Glutamatergic neuron (in vitro differentiated cells): ENCODE measurements around the gene PPP6R2. TPM values are rescaled to one million over a fixed set of nuclear protein-coding genes. Genes with fewer than 3 reads are reported as not detected.

Experiments used
- DNase-seq: peaks from one replicate; pipeline ENCODE4 v3.0.0; 2022
- H3K27ac Mint-ChIP-seq: one replicate; pipeline ENCODE4 v1.8.0; 2020; ENCODE audit warnings: mild to moderate bottlenecking, mixed read lengths, inconsistent platforms; ENCODE audit not compliant: unreplicated experiment
- H3K27me3 Mint-ChIP-seq: one replicate; pipeline ENCODE4 v1.8.0; 2020; ENCODE audit warnings: mild to moderate bottlenecking, moderate library complexity, mixed read lengths, inconsistent platforms; ENCODE audit not compliant: unreplicated experiment
- H3K36me3 Mint-ChIP-seq: one replicate; pipeline ENCODE4 v1.8.0; 2020; ENCODE audit warnings: mild to moderate bottlenecking, mixed read lengths, inconsistent platforms; ENCODE audit not compliant: unreplicated experiment
- H3K4me1 Mint-ChIP-seq: one replicate; pipeline ENCODE4 v1.8.0; 2020; ENCODE audit warnings: mild to moderate bottlenecking, low read depth, mixed read lengths, inconsistent platforms; ENCODE audit not compliant: unreplicated experiment
- H3K4me3 Mint-ChIP-seq: one replicate; pipeline ENCODE4 v1.8.0; 2020; ENCODE audit warnings: mild to moderate bottlenecking, mixed read lengths, inconsistent platforms; ENCODE audit not compliant: unreplicated experiment
- H3K9me3 Mint-ChIP-seq: one replicate; pipeline ENCODE4 v1.8.0; 2020; ENCODE audit warnings: mild to moderate bottlenecking, moderate library complexity, mixed read lengths, inconsistent platforms; ENCODE audit not compliant: unreplicated experiment
- total RNA-seq: library from RNA; stranded (reverse); fragmentation: NEBNext Ultra II Directional; extraction: Animal tissue kit (Norgen Biotek cat#: 25700); gene quantifications from one replicate; pipeline ENCODE4 v1.2.1, GENCODE V29; 2021; ENCODE audit not compliant: unreplicated experiment
- TF ChIP-seq, protein P1 (sequence below): fragments of 200-600 bp; sonication (generic); IDR thresholded peaks from one replicate; pipeline ENCODE4 v1.5.0; 2021; ENCODE audit not compliant: partially characterized antibody, unreplicated experiment

The PPP6R2 gene
- total RNA-seq, 1 donor from 2014 or later, result 122 TPM

DNA sequence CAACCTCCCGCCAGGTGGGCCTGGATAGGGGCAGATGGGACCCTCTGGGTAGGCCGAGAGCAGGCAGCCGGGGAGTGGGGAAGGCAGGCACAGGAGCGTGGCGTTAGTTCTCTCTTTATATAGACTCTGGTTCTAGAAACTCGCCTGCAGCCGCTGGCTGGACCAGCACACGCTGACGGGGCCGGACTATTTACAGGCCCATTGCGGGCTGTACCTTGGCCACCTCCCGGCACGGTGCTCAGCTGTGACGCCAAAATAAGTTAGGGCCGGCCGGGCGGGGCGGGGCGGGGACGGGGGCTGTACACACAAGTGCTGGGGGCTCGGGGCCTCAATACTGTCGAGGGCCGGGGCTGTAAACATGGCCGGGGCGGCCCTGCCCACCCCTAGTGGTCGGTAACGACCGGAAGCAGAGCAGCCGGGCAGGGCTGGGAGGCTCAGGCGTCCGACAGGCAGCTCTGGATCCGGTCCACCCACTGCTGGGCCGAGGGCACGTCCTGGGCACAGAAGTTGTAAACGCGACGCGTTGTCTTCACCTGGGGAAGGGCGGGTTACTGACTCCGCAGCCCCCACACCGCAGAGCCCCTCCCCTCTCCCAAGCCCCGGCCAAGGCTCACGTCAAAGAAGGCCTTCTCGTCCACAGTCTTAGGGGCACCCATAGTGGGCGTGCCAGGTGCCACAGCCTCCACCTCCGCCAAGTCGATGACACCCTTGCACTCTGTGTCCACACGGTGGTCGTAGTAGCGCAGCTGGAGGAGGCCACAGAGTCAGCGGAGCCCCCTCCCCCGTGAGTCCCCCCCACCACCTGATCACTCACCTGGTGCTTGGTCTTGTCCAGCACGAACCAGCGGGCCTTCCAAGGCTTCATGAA is 103.8 kb downstream of the PPP6R2 start:
- no peaks in the 10 kb centered on the region for H3K36me3 Mint-ChIP-seq

DNA sequence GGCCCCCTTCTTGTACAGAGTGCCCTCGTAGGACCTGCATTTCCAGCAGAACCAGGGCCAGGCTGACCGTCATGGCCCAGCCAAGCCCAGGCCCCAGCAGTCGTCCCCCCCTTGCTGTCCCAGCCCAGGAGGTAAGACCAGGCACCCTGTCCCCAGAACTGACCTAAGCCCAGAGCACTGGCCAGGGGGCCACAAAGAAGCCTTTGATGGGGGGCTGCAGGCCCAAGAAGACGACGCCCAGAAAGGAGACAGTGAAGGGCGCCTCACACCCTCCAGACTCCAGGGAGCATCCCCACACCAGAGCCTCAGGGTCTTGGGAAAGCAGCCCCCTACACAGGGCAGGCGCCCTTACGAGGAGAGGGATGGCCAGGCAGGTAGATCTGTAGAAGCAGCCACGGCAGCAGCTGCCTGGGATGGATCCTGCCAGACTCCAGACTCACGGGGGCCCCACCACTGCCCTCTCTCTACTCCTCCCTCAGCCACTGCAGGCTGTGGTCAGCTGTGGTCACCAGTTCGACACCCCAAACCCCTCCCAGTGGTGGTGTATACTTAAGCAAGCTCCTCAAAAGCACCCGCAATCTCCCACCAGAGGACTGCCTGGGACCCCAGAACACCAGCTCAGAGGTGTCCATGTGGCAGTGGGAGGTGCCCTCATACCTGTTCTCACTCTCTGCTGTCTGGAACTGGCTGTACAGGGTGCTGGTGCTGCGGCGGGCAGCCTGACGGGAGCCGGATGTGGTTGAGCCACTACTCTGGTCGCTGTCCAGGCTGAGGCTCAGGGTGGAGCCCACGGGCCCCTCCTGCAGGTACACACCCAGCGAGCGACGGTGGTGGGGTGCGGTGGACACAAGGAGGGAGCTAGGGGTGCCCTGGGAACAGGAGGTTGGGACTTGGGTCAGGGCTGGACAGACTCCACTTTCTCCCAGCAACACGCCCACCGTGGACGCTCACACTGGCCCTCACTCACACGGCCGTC is 104.7 kb downstream of the PPP6R2 start:
- Mint-ChIP-seq H3K4me3 (no peak overlapping the region), H3K27me3 (peaks cover 34% of the 10 kb centered on the region), H3K4me1 (peaks cover 8% of the 10 kb centered on the region), H3K27ac (peak overlapping the region; percentile 54), H3K9me3 (peaks cover 37% of the 10 kb centered on the region), H3K36me3 (no peaks in the 10 kb centered on the region)
- DNase-seq, result peak; percentile 12
- TF ChIP-seq, protein P1, sequence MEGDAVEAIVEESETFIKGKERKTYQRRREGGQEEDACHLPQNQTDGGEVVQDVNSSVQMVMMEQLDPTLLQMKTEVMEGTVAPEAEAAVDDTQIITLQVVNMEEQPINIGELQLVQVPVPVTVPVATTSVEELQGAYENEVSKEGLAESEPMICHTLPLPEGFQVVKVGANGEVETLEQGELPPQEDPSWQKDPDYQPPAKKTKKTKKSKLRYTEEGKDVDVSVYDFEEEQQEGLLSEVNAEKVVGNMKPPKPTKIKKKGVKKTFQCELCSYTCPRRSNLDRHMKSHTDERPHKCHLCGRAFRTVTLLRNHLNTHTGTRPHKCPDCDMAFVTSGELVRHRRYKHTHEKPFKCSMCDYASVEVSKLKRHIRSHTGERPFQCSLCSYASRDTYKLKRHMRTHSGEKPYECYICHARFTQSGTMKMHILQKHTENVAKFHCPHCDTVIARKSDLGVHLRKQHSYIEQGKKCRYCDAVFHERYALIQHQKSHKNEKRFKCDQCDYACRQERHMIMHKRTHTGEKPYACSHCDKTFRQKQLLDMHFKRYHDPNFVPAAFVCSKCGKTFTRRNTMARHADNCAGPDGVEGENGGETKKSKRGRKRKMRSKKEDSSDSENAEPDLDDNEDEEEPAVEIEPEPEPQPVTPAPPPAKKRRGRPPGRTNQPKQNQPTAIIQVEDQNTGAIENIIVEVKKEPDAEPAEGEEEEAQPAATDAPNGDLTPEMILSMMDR, result no peak

More for the DNA sequence above, 103.8 kb downstream of the PPP6R2 start:
- Mint-ChIP-seq H3K4me1 (peaks cover 8% of the 10 kb centered on the region), H3K27ac (no peak overlapping the region), H3K9me3 (peaks cover 38% of the 10 kb centered on the region), H3K4me3 (no peak overlapping the region), H3K27me3 (peaks cover 37% of the 10 kb centered on the region)
- TF ChIP-seq, protein P1, result no peak
- DNase-seq, result no peak

DNA sequence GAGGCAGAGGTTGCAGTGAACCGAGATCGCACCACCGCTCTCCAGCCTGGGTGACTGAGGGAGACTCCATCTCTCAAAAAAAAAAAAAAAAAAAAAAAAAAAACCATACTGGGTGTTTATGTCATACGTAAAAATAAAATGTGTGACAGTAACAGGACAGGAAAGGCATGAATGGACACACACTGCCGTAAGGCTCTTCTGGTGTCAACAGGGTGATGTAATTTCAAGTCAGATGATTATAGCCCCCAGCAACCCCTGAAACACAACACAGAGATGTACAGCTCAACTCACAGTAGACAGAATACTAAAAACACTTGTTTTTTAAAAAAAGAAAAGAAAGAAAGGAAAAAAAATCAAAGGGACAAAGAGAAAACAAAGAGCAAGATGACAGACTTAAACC is 109.5 kb downstream of the PPP6R2 start:
- TF ChIP-seq, protein P1, result no peak
- Mint-ChIP-seq H3K9me3 (peaks cover 16% of the 10 kb centered on the region), H3K4me3 (no peak overlapping the region), H3K36me3 (peaks cover 3% of the 10 kb centered on the region), H3K4me1 (peaks cover 4% of the 10 kb centered on the region), H3K27ac (no peak overlapping the region), H3K27me3 (peaks cover 13% of the 10 kb centered on the region)
- DNase-seq, result no peak

DNA sequence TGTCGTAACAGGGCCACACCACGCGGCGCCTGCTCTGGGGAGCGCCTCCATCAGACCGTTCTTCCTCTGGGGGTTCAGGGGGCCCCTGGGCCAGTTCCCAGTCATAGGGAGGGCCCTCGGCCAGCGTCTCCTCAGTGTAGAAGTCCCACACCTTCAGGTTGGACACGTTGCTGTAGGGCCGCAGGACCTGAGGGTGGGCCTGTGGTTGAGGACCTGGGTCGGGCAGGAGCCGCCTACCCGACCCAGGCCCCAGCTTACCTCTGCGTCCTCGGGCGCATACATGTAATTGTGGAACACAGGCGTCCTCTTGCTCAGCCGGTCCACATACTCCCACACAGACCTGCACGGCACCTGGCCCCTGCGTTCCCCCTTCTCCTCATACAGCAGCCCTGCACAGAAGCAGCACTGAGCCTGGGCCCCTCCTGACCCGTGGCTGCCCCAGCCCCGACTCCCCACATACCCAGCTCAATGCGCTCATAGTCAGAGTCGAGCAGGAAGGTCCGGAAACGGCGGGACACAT is 111.5 kb downstream of the PPP6R2 start:
- Mint-ChIP-seq H3K27ac (no peak overlapping the region), H3K4me3 (no peak overlapping the region), H3K36me3 (peaks cover 3% of the 10 kb centered on the region), H3K9me3 (peaks cover 13% of the 10 kb centered on the region), H3K27me3 (peaks cover 7% of the 10 kb centered on the region), H3K4me1 (peaks cover 2% of the 10 kb centered on the region)
- no peak for DNase-seq
- TF ChIP-seq, protein P1, result no peak
